KOPT-K1 (cell line): Measurements from ENCODE around the gene ALOXE3.

Source experiments
- H3K27ac ChIP-seq: fragments of 200-600 bp; sonication (generic); 2 replicates; pipeline ENCODE4 v1.5.1; 2016; ENCODE audit warnings: antibody characterized with exemption, mild to moderate bottlenecking, low read depth, low read length; ENCODE audit not compliant: poor library complexity, severe bottlenecking
- H3K36me3 ChIP-seq: fragments of 200-600 bp; sonication (generic); 2 replicates; pipeline ENCODE4 v1.5.1; 2017; ENCODE audit warnings: antibody characterized with exemption, mild to moderate bottlenecking, low read length, moderate library complexity; ENCODE audit not compliant: insufficient read depth
- H3K9me3 ChIP-seq: fragments of 200-600 bp; sonication (generic); 2 replicates; pipeline ENCODE4 v1.5.1; 2017; ENCODE audit warnings: antibody characterized with exemption, low read length, mild to moderate bottlenecking; ENCODE audit not compliant: insufficient read depth, poor library complexity, severe bottlenecking

Gene ALOXE3

GRCh38 chr17:8149419-8150193 lies 31.3 kb upstream of the ALOXE3 start:
- peaks cover 54% of the 10 kb centered on the region for H3K36me3 ChIP-seq

GRCh38 chr17:8148560-8148959 lies 30.2 kb upstream of the ALOXE3 start:
- Histone ChIP-seq H3K36me3 (peaks cover 65% of the 10 kb centered on the region), H3K9me3 (no peaks in the 10 kb centered on the region), H3K27ac (no peak overlapping the region)

More at GRCh38 chr17:8149419-8150193, 31.3 kb upstream of the ALOXE3 start:
- no peak overlapping the region for H3K27ac ChIP-seq
- H3K9me3 ChIP-seq: no peaks in the 10 kb centered on the region

- Histone ChIP-seq H3K9me3 (no peaks in the 10 kb centered on the region), H3K36me3 (peaks cover 71% of the 10 kb centered on the region), H3K27ac (no peak overlapping the region)
Observed at GRCh38 chr17:8147805-8148404, 29.6 kb upstream of the ALOXE3 start.

- H3K36me3 ChIP-seq: peaks cover 77% of the 10 kb centered on the region
- H3K27ac ChIP-seq: no peak overlapping the region
- H3K9me3 ChIP-seq: no peaks in the 10 kb centered on the region
Observed at GRCh38 chr17:8147141-8147804, 29.0 kb upstream of the ALOXE3 start.

- Histone ChIP-seq H3K9me3 (no peaks in the 10 kb centered on the region), H3K27ac (no peak overlapping the region), H3K36me3 (peaks cover 84% of the 10 kb centered on the region)
Observed at GRCh38 chr17:8146381-8147140, 28.2 kb upstream of the ALOXE3 start.

DNA sequence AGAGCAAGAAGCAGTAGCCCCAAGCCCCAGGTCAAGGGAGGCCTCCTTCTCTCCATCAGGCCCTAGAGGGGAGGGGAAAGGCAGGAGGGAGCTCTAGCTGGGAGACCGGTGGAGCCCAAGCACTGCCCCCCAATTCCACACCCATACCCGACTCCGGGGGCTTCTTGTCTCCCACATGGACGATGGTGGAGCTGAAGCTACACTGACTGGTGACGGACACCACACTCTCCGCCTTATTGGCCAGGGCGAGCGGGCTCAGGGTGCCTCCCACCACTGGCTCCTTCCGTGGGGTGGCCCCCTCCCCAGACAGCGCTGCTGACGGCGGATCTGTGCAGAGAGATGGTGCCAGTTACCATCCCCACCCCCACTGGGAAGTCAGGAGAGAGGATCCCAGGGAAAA lies 27.5 kb upstream of the ALOXE3 start:
- Histone ChIP-seq H3K27ac (no peak overlapping the region), H3K9me3 (no peaks in the 10 kb centered on the region), H3K36me3 (peaks cover 92% of the 10 kb centered on the region)

DNA sequence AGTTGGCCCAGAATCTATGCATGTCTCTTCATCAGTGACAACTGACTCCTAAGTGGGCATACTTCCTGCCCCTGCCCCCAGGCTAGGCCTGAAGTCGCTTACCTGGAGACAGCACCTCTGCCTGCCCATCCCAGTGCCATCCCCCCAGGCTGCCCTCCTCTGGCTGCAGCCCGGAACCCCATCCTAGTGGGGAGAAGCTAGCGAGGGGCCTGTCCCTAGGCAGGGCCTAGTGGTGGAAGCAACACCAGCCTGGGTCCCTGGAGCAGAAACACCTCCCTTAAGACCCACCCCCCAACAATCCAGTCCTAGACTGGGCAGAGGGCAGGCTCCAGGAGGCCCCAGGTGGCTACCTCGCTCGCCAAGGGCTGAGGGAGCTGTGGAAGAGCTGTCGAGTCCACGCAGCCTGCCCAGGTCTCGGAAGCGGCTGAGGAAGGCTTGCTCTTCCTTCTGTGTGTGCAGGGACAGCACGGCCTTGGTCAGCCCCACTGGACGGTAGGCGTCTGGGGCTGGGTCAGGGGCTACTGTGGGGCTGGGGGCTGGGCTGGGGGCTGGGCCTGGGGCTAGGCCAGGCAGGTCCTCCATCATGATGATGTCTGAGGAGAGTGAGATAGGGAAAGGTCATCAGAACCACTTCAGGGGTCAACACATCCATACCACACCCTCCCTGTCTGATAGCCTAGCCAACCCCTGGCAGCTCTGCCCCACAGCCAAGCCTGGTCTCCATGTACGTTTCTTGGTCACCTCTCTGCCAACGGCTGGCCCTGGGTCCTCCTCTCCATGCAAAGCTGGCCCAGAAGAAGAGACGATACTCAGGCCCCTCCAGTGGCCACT lies 26.3 kb upstream of the ALOXE3 start:
- Histone ChIP-seq H3K36me3 (peaks cover 96% of the 10 kb centered on the region), H3K27ac (no peak overlapping the region), H3K9me3 (no peaks in the 10 kb centered on the region)

- Histone ChIP-seq H3K9me3 (no peaks in the 10 kb centered on the region), H3K27ac (no peak overlapping the region), H3K36me3 (peaks cover 88% of the 10 kb centered on the region)
Observed at GRCh38 chr17:8143581-8144400, 25.5 kb upstream of the ALOXE3 start.

GRCh38 chr17:8142887-8143580 lies 24.7 kb upstream of the ALOXE3 start:
- H3K27ac ChIP-seq: no peak overlapping the region
- no peaks in the 10 kb centered on the region for H3K9me3 ChIP-seq
- H3K36me3 ChIP-seq: peaks cover 81% of the 10 kb centered on the region

- Histone ChIP-seq H3K27ac (no peak overlapping the region), H3K9me3 (no peaks in the 10 kb centered on the region), H3K36me3 (peaks cover 74% of the 10 kb centered on the region)
Observed at GRCh38 chr17:8142158-8142886, 24.0 kb upstream of the ALOXE3 start.

GRCh38 chr17:8141741-8142140 lies 23.4 kb upstream of the ALOXE3 start:
- no peaks in the 10 kb centered on the region for H3K9me3 ChIP-seq
- H3K36me3 ChIP-seq: peaks cover 68% of the 10 kb centered on the region
- no peak overlapping the region for H3K27ac ChIP-seq

- Histone ChIP-seq H3K9me3 (no peaks in the 10 kb centered on the region), H3K36me3 (peaks cover 61% of the 10 kb centered on the region), H3K27ac (no peak overlapping the region)
Observed at GRCh38 chr17:8141045-8141444, 22.7 kb upstream of the ALOXE3 start.
